ENCODE measurements around the gene ZSCAN20.
"Not testable (repeated sequence)": the region's sequence is repeated elsewhere in the genome, so short reads cannot be mapped to it uniquely, and the experiment has no call there.

The ZSCAN20 gene

GRCh38 chr1:33494929-33495328 lies 22.5 kb downstream of the ZSCAN20 start:
- DNase-seq = no peak

GRCh38 chr1:33497410-33497809 lies 25.0 kb downstream of the ZSCAN20 start:
- DNase-seq = no peak

GRCh38 chr1:33500547-33500946 lies 28.1 kb downstream of the ZSCAN20 start:
- no peak for DNase-seq

GRCh38 chr1:33501309-33501708 lies 28.9 kb downstream of the ZSCAN20 start:
- no peak for DNase-seq

GRCh38 chr1:33501774-33502173 lies 29.3 kb downstream of the ZSCAN20 start:
- no peak for DNase-seq

- DNase-seq = no peak
Measured at GRCh38 chr1:33502726-33503125, 30.3 kb downstream of the ZSCAN20 start.

- no peak for DNase-seq
Measured at GRCh38 chr1:33503506-33503905, 31.1 kb downstream of the ZSCAN20 start.

GRCh38 chr1:33507661-33508060 lies 35.2 kb downstream of the ZSCAN20 start:
- DNase-seq = no peak

GRCh38 chr1:33508151-33508550 lies 35.7 kb downstream of the ZSCAN20 start:
- no peak for DNase-seq

- DNase-seq = not testable (repeated sequence)
Measured at GRCh38 chr1:33509276-33509675, 36.8 kb downstream of the ZSCAN20 start.

- no peak for DNase-seq
Measured at GRCh38 chr1:33512226-33513011, 40.0 kb downstream of the ZSCAN20 start.

GRCh38 chr1:33515112-33515511 lies 42.7 kb downstream of the ZSCAN20 start:
- DNase-seq = no peak

- DNase-seq = no peak
Measured at GRCh38 chr1:33515607-33516006, 43.2 kb downstream of the ZSCAN20 start.

GRCh38 chr1:33516428-33516827 lies 44.0 kb downstream of the ZSCAN20 start:
- DNase-seq = no peak

- DNase-seq = no peak
Measured at GRCh38 chr1:33516891-33517567, 44.6 kb downstream of the ZSCAN20 start.

- no peak for DNase-seq
Measured at GRCh38 chr1:33517596-33518250, 45.3 kb downstream of the ZSCAN20 start.

GRCh38 chr1:33519240-33519884 lies 46.9 kb downstream of the ZSCAN20 start:
- no peak for DNase-seq

- no peak for DNase-seq
Measured at GRCh38 chr1:33524586-33524985, 52.1 kb downstream of the ZSCAN20 start.

GRCh38 chr1:33527934-33528333 lies 55.5 kb downstream of the ZSCAN20 start:
- DNase-seq = no peak

GRCh38 chr1:33529957-33530356 lies 57.5 kb downstream of the ZSCAN20 start:
- DNase-seq = no peak

- DNase-seq = no peak
Measured at GRCh38 chr1:33532250-33532649, 59.8 kb downstream of the ZSCAN20 start.

- DNase-seq = no peak
Measured at GRCh38 chr1:33532936-33533335, 60.5 kb downstream of the ZSCAN20 start.

- DNase-seq = no peak
Measured at GRCh38 chr1:33535334-33535733, 62.9 kb downstream of the ZSCAN20 start.

Data from activated CD8-positive, alpha-beta memory T cell treated with anti-CD3 and anti-CD28 coated beads, Interleukin-2, amount 50 U/mL, for 48 hours (primary cell).